Measurements from ENCODE around the gene CD248. TPM values are rescaled to one million over a fixed set of nuclear protein-coding genes. Genes with fewer than 3 reads are reported as not detected.

CD248 gene
- polyA plus RNA-seq, 2 of the 4 experiments (the other 2 are of a cell fraction) = 0.03 TPM; not detected in 1

DNA sequence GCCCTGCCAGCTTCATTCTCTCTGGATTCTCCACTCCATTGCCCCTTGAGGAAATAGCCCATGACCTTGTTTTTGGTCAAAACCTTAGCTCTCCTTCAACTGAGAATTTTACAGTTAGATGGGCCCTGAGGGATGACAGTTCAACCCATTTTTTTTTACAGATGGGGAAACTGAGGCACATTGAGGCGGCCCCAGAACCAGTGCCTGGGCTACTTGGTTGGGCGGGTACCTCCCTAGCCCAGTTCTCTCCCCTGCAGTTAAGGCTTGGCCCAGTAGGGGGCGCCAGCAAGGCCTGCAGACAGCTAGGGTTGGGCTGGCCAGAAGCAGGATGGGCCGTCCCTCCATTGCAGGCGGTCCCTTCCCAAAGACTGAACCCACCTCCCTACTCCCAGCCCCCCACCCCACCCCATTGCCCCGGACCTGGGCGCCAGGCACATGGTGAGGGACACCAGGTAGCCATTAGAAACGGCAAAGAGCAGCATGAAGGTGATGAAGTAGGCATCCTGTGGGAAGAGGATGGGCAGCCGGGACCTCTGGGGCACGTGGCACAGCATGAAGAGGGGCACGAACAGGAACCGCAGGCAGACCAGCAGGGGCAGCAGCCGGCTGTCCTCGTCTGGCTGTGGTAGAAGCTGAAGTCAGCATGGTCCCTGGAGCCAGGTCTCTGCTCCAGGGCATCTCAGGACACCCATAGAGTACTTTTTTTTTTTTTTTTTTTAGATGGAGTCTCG is 47.1 kb upstream of the CD248 start:
- DNase-seq (ENCODE audit: low read depth in 1 of 2, low spot score in 1 of 2) (peak; percentile 59 to 64), FAIRE-seq (no peak), ATAC-seq (peak; percentile 44 to 75; a peak in 4 of 6 replicates)
- WGBS (ENCODE audit: missing lambda C conversion rate) = 67% methylated on average over 12 of the region's 15 CpGs
- H3K4me3 ChIP-seq = no peak overlapping the region
- POLR2A ChIA-PET = no interaction called here
- no peaks in the 10 kb centered on the region for H3K9me3 ChIP-seq
- no peaks in the 10 kb centered on the region for H3K4me1 ChIP-seq
- CTCF ChIA-PET = interaction anchor here (0.5 to 4.3 kb wide), 31 partner anchors 8 to 705 kb away, joined by 3 to 19 read pairs (median 4); partner anchors contain the start of genes B4GAT1, BRMS1, NPAS4 and SLC29A2
- no peak overlapping the region for H3K27ac ChIP-seq
- no peak overlapping the region for H3K4me2 ChIP-seq
- TF ChIP-seq CHD2 (IDR thresholded peaks at IDR 0.05; ENCODE audit: low read length, partially characterized antibody) = no peak
- TF ChIP-seq, protein P1, sequence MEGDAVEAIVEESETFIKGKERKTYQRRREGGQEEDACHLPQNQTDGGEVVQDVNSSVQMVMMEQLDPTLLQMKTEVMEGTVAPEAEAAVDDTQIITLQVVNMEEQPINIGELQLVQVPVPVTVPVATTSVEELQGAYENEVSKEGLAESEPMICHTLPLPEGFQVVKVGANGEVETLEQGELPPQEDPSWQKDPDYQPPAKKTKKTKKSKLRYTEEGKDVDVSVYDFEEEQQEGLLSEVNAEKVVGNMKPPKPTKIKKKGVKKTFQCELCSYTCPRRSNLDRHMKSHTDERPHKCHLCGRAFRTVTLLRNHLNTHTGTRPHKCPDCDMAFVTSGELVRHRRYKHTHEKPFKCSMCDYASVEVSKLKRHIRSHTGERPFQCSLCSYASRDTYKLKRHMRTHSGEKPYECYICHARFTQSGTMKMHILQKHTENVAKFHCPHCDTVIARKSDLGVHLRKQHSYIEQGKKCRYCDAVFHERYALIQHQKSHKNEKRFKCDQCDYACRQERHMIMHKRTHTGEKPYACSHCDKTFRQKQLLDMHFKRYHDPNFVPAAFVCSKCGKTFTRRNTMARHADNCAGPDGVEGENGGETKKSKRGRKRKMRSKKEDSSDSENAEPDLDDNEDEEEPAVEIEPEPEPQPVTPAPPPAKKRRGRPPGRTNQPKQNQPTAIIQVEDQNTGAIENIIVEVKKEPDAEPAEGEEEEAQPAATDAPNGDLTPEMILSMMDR (IDR thresholded peaks at IDR 0.05) = peak; percentile 58
- TF ChIP-seq ESRRA (IDR thresholded peaks at IDR 0.05; ENCODE audit: borderline replicate concordance, low read length) = no peak

DNA sequence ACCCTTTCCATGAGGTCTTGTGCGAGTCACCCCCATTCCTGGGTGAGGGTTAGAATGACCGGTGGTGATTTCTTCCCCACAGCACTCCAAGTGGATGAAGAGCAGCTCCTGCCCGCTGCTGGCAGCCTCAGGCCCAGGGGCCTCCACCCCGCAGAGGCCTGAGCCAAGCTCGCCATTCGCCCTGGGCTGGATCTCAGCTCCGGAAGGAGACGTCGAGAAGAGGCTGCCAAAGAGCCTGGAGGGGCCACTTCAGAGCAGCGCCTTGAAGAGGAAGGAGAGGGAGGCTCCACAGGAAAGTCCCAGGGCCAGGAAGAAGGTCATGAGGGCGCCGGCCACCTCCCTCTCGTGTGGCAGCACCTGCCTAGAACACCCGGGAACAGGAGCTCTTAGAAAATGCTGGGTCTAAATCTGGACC is 46.4 kb upstream of the CD248 start:
- no peak overlapping the region for H3K4me2 ChIP-seq
- WGBS (ENCODE audit: missing lambda C conversion rate) = 91% methylated on average over 13 of the region's 14 CpGs
- POLR2A ChIA-PET = no interaction called here
- ATAC-seq (no peak), FAIRE-seq (no peak), DNase-seq (ENCODE audit: low read depth in 1 of 2, low spot score in 1 of 2) (no peak)
- no peaks in the 10 kb centered on the region for H3K4me1 ChIP-seq
- TF ChIP-seq CHD4 (IDR thresholded peaks at IDR 0.05; ENCODE audit: borderline replicate concordance) = no peak
- TF ChIP-seq FOSB (CRISPR knock-in tag; IDR thresholded peaks at IDR 0.05) = no peak
- TF ChIP-seq, protein P2, sequence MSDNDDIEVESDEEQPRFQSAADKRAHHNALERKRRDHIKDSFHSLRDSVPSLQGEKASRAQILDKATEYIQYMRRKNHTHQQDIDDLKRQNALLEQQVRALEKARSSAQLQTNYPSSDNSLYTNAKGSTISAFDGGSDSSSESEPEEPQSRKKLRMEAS (IDR thresholded peaks at IDR 0.05) = no peak
- TF ChIP-seq, protein P3, sequence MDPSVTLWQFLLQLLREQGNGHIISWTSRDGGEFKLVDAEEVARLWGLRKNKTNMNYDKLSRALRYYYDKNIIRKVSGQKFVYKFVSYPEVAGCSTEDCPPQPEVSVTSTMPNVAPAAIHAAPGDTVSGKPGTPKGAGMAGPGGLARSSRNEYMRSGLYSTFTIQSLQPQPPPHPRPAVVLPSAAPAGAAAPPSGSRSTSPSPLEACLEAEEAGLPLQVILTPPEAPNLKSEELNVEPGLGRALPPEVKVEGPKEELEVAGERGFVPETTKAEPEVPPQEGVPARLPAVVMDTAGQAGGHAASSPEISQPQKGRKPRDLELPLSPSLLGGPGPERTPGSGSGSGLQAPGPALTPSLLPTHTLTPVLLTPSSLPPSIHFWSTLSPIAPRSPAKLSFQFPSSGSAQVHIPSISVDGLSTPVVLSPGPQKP (IDR thresholded peaks at IDR 0.05; ENCODE audit: low read depth, low read length) = no peak
- TF ChIP-seq MAFK (IDR thresholded peaks at IDR 0.05; ENCODE audit: partially characterized antibody) = no peak
- TF ChIP-seq FOXS1 (CRISPR knock-in tag; IDR thresholded peaks at IDR 0.05) = no peak
- TF ChIP-seq ZSCAN20 (CRISPR knock-in tag; IDR thresholded peaks at IDR 0.05) = no peak
- no peak for TF ChIP-seq ZFP36 (IDR thresholded peaks at IDR 0.05; ENCODE audit: borderline replicate concordance, partially characterized antibody)
- no peak for TF ChIP-seq RNF2 (IDR thresholded peaks at IDR 0.05; ENCODE audit: borderline replicate concordance, low read depth)
- TF ChIP-seq, protein P4, sequence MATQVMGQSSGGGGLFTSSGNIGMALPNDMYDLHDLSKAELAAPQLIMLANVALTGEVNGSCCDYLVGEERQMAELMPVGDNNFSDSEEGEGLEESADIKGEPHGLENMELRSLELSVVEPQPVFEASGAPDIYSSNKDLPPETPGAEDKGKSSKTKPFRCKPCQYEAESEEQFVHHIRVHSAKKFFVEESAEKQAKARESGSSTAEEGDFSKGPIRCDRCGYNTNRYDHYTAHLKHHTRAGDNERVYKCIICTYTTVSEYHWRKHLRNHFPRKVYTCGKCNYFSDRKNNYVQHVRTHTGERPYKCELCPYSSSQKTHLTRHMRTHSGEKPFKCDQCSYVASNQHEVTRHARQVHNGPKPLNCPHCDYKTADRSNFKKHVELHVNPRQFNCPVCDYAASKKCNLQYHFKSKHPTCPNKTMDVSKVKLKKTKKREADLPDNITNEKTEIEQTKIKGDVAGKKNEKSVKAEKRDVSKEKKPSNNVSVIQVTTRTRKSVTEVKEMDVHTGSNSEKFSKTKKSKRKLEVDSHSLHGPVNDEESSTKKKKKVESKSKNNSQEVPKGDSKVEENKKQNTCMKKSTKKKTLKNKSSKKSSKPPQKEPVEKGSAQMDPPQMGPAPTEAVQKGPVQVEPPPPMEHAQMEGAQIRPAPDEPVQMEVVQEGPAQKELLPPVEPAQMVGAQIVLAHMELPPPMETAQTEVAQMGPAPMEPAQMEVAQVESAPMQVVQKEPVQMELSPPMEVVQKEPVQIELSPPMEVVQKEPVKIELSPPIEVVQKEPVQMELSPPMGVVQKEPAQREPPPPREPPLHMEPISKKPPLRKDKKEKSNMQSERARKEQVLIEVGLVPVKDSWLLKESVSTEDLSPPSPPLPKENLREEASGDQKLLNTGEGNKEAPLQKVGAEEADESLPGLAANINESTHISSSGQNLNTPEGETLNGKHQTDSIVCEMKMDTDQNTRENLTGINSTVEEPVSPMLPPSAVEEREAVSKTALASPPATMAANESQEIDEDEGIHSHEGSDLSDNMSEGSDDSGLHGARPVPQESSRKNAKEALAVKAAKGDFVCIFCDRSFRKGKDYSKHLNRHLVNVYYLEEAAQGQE (IDR thresholded peaks at IDR 0.05) = no peak
- TF ChIP-seq ZNF302 (CRISPR knock-in tag; IDR thresholded peaks at IDR 0.05) = no peak
- TF ChIP-seq CEBPB (IDR thresholded peaks at IDR 0.05) = no peak
- TF ChIP-seq, protein P1 (IDR thresholded peaks at IDR 0.05) = no peak
- TF ChIP-seq KDM5A (IDR thresholded peaks at IDR 0.05) = no peak
- TF ChIP-seq NPAS2 (CRISPR knock-in tag; IDR thresholded peaks at IDR 0.05; ENCODE audit: borderline replicate concordance) = no peak
- TF ChIP-seq PHF8 (IDR thresholded peaks at IDR 0.05; ENCODE audit: borderline replicate concordance, low read depth) = no peak
- TF ChIP-seq BHLHE40 (IDR thresholded peaks at IDR 0.05; ENCODE audit: low read depth, low read length) = no peak
- no peak overlapping the region for H3K4me3 ChIP-seq
- H3K9me3 ChIP-seq = no peaks in the 10 kb centered on the region
- CTCF ChIA-PET = interaction anchor here (0.5 to 4.3 kb wide), 31 partner anchors 7 to 470 kb away, joined by 3 to 19 read pairs (median 4); partner anchors contain the start of genes B4GAT1, BRMS1, RIN1 and SLC29A2
- H3K27ac ChIP-seq = no peak overlapping the region
